ENCODE results near the gene PTGES3L. TPM values are rescaled to one million over a fixed set of nuclear protein-coding genes. Genes with fewer than 3 reads are reported as not detected.

PTGES3L gene
- total RNA-seq, 1 experiment from 2014 or later, result 1.7 TPM

- no peak for ATAC-seq
- H3K79me2 ChIP-seq (ENCODE audit: insufficient read depth, low read length), result peaks cover 6% of the 10 kb centered on the region; the same call in 1 of the 2 replicates
- no peak overlapping the region for H2AFZ ChIP-seq (ENCODE audit: low read depth, low read length, poor library complexity, severe bottlenecking)
- no peak overlapping the region for H3K27ac ChIP-seq (ENCODE audit: low read depth, low read length)
- intact Hi-C loops (cut with micrococcal nuclease), result loop anchor here (2.0 kb wide), 1 partner anchor 99 kb away; the partner anchor contains the start of gene BRCA1
- H3K9me2 ChIP-seq (ENCODE audit: insufficient read depth), result no peaks in the 10 kb centered on the region
- CTCF ChIA-PET, result no interaction called here
- H3K9ac ChIP-seq (ENCODE audit: low read length), result no peak overlapping the region
- no peaks in the 10 kb centered on the region for H3K27me3 ChIP-seq (ENCODE audit: insufficient read depth, low read length)
- no TSS peak for BruUV-seq (replicated peaks)
- H3K9me3 ChIP-seq (ENCODE audit: control insufficient read depth in 1 of 2, insufficient read depth in 1 of 2, low read depth in 1 of 2, low read length in 2 of 2), result no peaks in the 10 kb centered on the region
- RAD21 ChIA-PET (ENCODE audit: low non-redundant PET in 1 of 2, low total read pairs in 2 of 2, uncharacterized antibody in 2 of 2, unreplicated experiment in 2 of 2), result no interaction called here
- H3K36me3 ChIP-seq (ENCODE audit: control insufficient read depth in 1 of 2, insufficient read depth in 2 of 2, low read length in 2 of 2), result no peaks in the 10 kb centered on the region
- no peak for TF ChIP-seq RAD21 (IDR thresholded peaks at IDR 0.05; ENCODE audit: low read depth)
- no peak for TF ChIP-seq SIN3A (IDR thresholded peaks at IDR 0.05; ENCODE audit: low read depth)
- TF ChIP-seq EZH2phosphoT487 (IDR thresholded peaks at IDR 0.05; ENCODE audit: borderline replicate concordance), result no peak
- TF ChIP-seq JUND (IDR thresholded peaks at IDR 0.05), result no peak
- no peak for TF ChIP-seq SP1 (IDR thresholded peaks at IDR 0.05; ENCODE audit: low read depth)
- TF ChIP-seq ELF1 (IDR thresholded peaks at IDR 0.05; ENCODE audit: borderline replicate concordance, low read depth), result no peak
- TF ChIP-seq, protein P1, sequence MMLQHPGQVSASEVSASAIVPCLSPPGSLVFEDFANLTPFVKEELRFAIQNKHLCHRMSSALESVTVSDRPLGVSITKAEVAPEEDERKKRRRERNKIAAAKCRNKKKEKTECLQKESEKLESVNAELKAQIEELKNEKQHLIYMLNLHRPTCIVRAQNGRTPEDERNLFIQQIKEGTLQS (IDR thresholded peaks at IDR 0.05), result no peak
- no peak for TF ChIP-seq POLR2AphosphoS5 (IDR thresholded peaks at IDR 0.05; ENCODE audit: low read depth, low read length)
- TF ChIP-seq MAX (IDR thresholded peaks at IDR 0.05), result no peak
- no peak for TF ChIP-seq ZFX (IDR thresholded peaks at IDR 0.05)
- TF ChIP-seq, protein P2, sequence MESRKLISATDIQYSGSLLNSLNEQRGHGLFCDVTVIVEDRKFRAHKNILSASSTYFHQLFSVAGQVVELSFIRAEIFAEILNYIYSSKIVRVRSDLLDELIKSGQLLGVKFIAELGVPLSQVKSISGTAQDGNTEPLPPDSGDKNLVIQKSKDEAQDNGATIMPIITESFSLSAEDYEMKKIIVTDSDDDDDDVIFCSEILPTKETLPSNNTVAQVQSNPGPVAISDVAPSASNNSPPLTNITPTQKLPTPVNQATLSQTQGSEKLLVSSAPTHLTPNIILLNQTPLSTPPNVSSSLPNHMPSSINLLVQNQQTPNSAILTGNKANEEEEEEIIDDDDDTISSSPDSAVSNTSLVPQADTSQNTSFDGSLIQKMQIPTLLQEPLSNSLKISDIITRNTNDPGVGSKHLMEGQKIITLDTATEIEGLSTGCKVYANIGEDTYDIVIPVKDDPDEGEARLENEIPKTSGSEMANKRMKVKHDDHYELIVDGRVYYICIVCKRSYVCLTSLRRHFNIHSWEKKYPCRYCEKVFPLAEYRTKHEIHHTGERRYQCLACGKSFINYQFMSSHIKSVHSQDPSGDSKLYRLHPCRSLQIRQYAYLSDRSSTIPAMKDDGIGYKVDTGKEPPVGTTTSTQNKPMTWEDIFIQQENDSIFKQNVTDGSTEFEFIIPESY (IDR thresholded peaks at IDR 0.05; ENCODE audit: extremely low read depth, insufficient replicate concordance, low read length), result no peak
- TF ChIP-seq EZH2 (IDR thresholded peaks at IDR 0.05), result no peak
- TF ChIP-seq CBX3 (IDR thresholded peaks at IDR 0.05; ENCODE audit: low read depth), result no peak
- no peak for TF ChIP-seq EGR1 (IDR thresholded peaks at IDR 0.05; ENCODE audit: low read depth)
- no peak for TF ChIP-seq ZNF274 (IDR thresholded peaks at IDR 0.05; ENCODE audit: low read depth, low read length)
- no peak for TF ChIP-seq CTCF (IDR thresholded peaks at IDR 0.05 in 2 of 3, conservative IDR thresholded peaks at IDR 0.05 in 1 of 3; ENCODE audit: borderline replicate concordance in 1 of 3, insufficient read depth in 1 of 3, low read depth in 2 of 3, low read length in 2 of 3)
- POLR2A ChIA-PET, result interaction anchor here (1.6 to 3.9 kb wide), 2 partner anchors 28 kb away, joined by 3 to 21 read pairs; partner anchors contain the start of gene RPL27
- H3K4me2 ChIP-seq (ENCODE audit: low read length), result no peak overlapping the region
- no peaks in the 10 kb centered on the region for H4K20me1 ChIP-seq (ENCODE audit: insufficient read depth)
- peaks cover 6 to 27% of the 10 kb centered on the region in 2 experiments; a peak in 3 of 4 replicates for H3K4me1 ChIP-seq (ENCODE audit: control insufficient read depth in 1 of 2, insufficient read depth in 2 of 2, low read length in 2 of 2)
- H3K4me3 ChIP-seq (replicated peaks in 1 of 2; ENCODE audit: low read depth in 1 of 2, low read length in 2 of 2), result no peak overlapping the region
- no peak for DNase-seq (ENCODE audit: low read depth, low spot score)
Observed at GRCh38 chr17:43025766-43026537, 46.1 kb upstream of the PTGES3L start.

Measured in HCT116 (cell line).